ENCODE data around the gene CDKN2B-AS1.

Gene CDKN2B-AS1

DNA sequence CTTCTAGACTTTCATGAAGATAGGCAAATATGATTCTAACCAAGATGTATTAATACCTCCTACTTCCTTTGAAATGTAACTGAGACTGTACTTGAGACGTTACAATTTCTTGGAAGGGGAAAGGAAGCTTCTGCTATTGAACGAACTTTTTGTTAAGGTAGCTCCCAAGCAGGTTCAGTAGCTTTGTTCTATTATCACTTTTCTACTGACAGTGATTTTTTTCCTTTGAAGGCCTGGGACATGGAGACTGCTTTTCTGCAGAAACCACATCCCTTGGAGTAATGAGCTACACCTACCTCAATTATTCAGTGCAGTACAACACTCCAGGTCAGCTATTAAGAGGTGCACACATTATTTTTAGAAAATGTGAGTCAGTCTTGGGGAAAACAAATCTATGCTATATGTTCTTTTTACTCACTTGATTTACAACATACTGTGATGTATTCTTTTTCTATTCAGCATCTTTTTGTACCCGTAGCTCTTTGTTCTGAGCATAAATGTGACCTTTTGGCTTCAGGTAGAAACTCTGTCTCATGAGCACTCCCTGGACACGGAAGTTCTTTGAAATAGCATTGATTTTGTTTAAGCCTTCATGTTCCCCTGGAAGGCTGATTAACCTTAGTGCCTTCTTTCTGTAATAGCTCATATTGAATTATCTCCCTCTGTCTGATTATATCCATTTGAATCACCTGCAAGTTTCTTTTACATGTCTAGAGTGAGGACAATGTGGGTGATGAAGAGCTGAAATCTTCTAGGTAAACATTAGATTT, 71.0 kb downstream of the CDKN2B-AS1 start:
- Histone ChIP-seq H3K4me2 (ENCODE audit: low read length) (no peak overlapping the region), H3K27me3 (ENCODE audit: low read depth, low read length) (no peaks in the 10 kb centered on the region), H2AFZ (ENCODE audit: low read depth, low read length) (no peak overlapping the region), H3K4me3 (ENCODE audit: low read length) (no peak overlapping the region), H3K36me3 (replicated peaks; ENCODE audit: low read depth, low read length) (no peaks in the 10 kb centered on the region), H4K20me1 (ENCODE audit: insufficient read depth, low read length) (no peaks in the 10 kb centered on the region), H3K27ac (ENCODE audit: low read length) (no peak overlapping the region), H3K79me2 (ENCODE audit: low read length) (no peaks in the 10 kb centered on the region), H3K4me1 (ENCODE audit: low read length) (no peaks in the 10 kb centered on the region), H3K9ac (ENCODE audit: low read length) (no peak overlapping the region), H3K9me3 (ENCODE audit: insufficient read depth, low read length) (no peaks in the 10 kb centered on the region)
- TF ChIP-seq, protein P1, sequence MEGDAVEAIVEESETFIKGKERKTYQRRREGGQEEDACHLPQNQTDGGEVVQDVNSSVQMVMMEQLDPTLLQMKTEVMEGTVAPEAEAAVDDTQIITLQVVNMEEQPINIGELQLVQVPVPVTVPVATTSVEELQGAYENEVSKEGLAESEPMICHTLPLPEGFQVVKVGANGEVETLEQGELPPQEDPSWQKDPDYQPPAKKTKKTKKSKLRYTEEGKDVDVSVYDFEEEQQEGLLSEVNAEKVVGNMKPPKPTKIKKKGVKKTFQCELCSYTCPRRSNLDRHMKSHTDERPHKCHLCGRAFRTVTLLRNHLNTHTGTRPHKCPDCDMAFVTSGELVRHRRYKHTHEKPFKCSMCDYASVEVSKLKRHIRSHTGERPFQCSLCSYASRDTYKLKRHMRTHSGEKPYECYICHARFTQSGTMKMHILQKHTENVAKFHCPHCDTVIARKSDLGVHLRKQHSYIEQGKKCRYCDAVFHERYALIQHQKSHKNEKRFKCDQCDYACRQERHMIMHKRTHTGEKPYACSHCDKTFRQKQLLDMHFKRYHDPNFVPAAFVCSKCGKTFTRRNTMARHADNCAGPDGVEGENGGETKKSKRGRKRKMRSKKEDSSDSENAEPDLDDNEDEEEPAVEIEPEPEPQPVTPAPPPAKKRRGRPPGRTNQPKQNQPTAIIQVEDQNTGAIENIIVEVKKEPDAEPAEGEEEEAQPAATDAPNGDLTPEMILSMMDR (IDR thresholded peaks at IDR 0.05; ENCODE audit: low read depth, low read length), result no peak
- TF ChIP-seq EZH2phosphoT487 (IDR thresholded peaks at IDR 0.05; ENCODE audit: low read depth), result no peak

DNA sequence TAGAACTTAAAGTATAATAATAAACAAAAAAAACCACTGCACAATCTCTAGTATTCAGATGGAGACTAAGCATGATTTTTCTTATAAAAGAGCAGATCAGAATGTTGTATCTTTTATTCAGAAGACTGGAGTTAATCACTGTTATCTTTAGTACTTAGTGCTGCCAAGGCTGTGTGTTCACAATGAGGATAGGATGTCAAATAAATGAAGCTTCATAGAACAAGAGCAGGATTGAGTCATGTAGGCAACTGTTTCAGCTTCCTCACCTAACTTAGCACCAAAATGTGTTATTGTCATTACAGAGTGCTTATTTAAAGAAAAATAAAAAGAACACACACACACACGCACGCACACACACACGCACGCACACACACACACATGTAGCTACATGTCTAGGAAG, 72.6 kb downstream of the CDKN2B-AS1 start:
- H3K9ac ChIP-seq (ENCODE audit: low read length), result no peak overlapping the region
- H3K79me2 ChIP-seq (ENCODE audit: low read length), result no peaks in the 10 kb centered on the region
- no peak overlapping the region for H3K27ac ChIP-seq (ENCODE audit: low read length)
- no peak overlapping the region for H3K4me3 ChIP-seq (ENCODE audit: low read length)
- no peak overlapping the region for H2AFZ ChIP-seq (ENCODE audit: low read depth, low read length)
- H3K36me3 ChIP-seq (replicated peaks; ENCODE audit: low read depth, low read length), result no peaks in the 10 kb centered on the region
- H3K27me3 ChIP-seq (ENCODE audit: low read depth, low read length), result no peaks in the 10 kb centered on the region
- TF ChIP-seq, protein P1 (IDR thresholded peaks at IDR 0.05; ENCODE audit: low read depth, low read length), result no peak
- no peak for TF ChIP-seq EZH2phosphoT487 (IDR thresholded peaks at IDR 0.05; ENCODE audit: low read depth)
- no peaks in the 10 kb centered on the region for H4K20me1 ChIP-seq (ENCODE audit: insufficient read depth, low read length)
- H3K4me2 ChIP-seq (ENCODE audit: low read length), result no peak overlapping the region
- no peaks in the 10 kb centered on the region for H3K9me3 ChIP-seq (ENCODE audit: insufficient read depth, low read length)
- H3K4me1 ChIP-seq (ENCODE audit: low read length), result no peaks in the 10 kb centered on the region

DNA sequence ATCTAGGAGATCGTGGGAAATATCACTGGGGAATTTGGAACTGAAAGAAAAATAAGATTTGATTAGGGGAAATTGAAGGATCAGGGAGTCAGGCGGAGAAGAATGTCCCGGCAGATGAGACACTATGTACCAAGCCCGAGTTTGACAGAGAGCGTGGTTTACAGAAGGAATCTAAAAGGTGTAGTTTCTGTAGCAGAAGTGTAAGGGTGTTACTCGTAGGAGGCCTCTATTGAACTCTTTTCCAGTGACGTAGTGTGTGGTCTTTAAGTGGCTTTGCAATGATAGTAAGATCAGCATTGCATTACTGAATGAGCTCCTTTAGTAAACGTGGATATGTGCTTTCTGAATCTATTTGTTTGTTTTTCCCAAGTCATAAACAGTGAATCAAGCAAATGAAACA, 73.8 kb downstream of the CDKN2B-AS1 start:
- no peak overlapping the region for H3K4me3 ChIP-seq (ENCODE audit: low read length)
- TF ChIP-seq, protein P1 (IDR thresholded peaks at IDR 0.05; ENCODE audit: low read depth, low read length), result no peak
- no peak for TF ChIP-seq EZH2phosphoT487 (IDR thresholded peaks at IDR 0.05; ENCODE audit: low read depth)

DNA sequence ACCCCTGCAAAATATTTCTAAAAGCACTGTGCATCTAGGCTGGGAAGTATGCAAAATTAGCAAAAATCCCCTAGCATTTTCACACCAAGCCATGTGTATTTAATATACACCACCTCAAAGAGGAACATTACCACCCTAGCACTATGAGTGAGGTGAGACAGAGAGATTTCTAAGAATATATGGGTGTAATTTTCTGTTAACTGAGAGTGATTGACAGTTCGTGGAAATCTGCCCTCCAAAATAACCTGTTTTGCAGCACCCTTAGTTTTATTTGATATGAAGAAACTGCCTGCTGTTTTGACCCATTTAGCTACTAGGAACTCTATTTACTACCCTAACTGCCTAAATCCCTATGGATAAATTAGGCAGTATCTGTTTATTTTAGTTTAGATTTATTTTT, 78.8 kb downstream of the CDKN2B-AS1 start:
- H3K9ac ChIP-seq (ENCODE audit: low read length), result no peak overlapping the region
- no peak overlapping the region for H2AFZ ChIP-seq (ENCODE audit: low read depth, low read length)
- no peaks in the 10 kb centered on the region for H4K20me1 ChIP-seq (ENCODE audit: insufficient read depth, low read length)
- no peaks in the 10 kb centered on the region for H3K9me3 ChIP-seq (ENCODE audit: insufficient read depth, low read length)
- no peaks in the 10 kb centered on the region for H3K4me1 ChIP-seq (ENCODE audit: low read length)
- no peak overlapping the region for H3K27ac ChIP-seq (ENCODE audit: low read length)
- H3K27me3 ChIP-seq (ENCODE audit: low read depth, low read length), result no peaks in the 10 kb centered on the region
- no peak overlapping the region for H3K4me2 ChIP-seq (ENCODE audit: low read length)
- no peaks in the 10 kb centered on the region for H3K79me2 ChIP-seq (ENCODE audit: low read length)
- no peaks in the 10 kb centered on the region for H3K36me3 ChIP-seq (replicated peaks; ENCODE audit: low read depth, low read length)
- TF ChIP-seq EZH2phosphoT487 (IDR thresholded peaks at IDR 0.05; ENCODE audit: low read depth), result no peak
- TF ChIP-seq, protein P1 (IDR thresholded peaks at IDR 0.05; ENCODE audit: low read depth, low read length), result no peak
- H3K4me3 ChIP-seq (ENCODE audit: low read length), result no peak overlapping the region

More for the DNA sequence above, 73.8 kb downstream of the CDKN2B-AS1 start:
- Histone ChIP-seq H3K4me1 (ENCODE audit: low read length) (no peaks in the 10 kb centered on the region), H3K79me2 (ENCODE audit: low read length) (no peaks in the 10 kb centered on the region), H3K27ac (ENCODE audit: low read length) (no peak overlapping the region), H3K27me3 (ENCODE audit: low read depth, low read length) (no peaks in the 10 kb centered on the region), H2AFZ (ENCODE audit: low read depth, low read length) (no peak overlapping the region), H3K4me2 (ENCODE audit: low read length) (no peak overlapping the region), H3K36me3 (replicated peaks; ENCODE audit: low read depth, low read length) (no peaks in the 10 kb centered on the region), H3K9me3 (ENCODE audit: insufficient read depth, low read length) (no peaks in the 10 kb centered on the region), H4K20me1 (ENCODE audit: insufficient read depth, low read length) (no peaks in the 10 kb centered on the region), H3K9ac (ENCODE audit: low read length) (no peak overlapping the region)
